NOMO-1 treated with DMSO at 0.1 percent for 48 hours (cell line): Measurements from ENCODE around the gene OSTN.
A peak's percentile ranks its signal among the peaks of the same experiment; 100 is the strongest.
"Not testable (repeated sequence)": the region's sequence is repeated elsewhere in the genome, so short reads cannot be mapped to it uniquely, and the experiment has no call there.

Experiments used
- DNase-seq: peaks from one replicate; lab custom pipeline; 2025; ENCODE audit not compliant: unreplicated experiment; lab: John Stamatoyannopoulos, UW

OSTN gene

DNA sequence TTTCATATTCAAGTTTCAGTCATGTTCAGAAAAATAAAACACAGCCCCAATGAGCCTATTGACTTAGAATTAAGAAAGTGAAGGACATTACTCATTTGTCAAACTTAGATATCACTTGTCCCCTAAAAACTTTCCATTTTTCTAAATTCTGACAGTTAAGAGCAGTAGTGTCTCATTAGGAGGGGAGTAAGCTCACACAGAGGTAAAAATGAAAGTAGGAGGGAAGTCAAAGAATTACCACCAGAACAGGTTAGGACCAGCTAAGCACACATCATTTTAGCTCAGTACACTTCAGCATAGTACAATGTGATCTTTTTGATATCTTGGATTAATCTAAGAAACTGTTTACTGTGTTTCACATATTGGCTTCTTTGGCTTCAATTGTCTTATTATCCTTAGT is 64.3 kb downstream of the OSTN start:
- no peak for DNase-seq

DNA sequence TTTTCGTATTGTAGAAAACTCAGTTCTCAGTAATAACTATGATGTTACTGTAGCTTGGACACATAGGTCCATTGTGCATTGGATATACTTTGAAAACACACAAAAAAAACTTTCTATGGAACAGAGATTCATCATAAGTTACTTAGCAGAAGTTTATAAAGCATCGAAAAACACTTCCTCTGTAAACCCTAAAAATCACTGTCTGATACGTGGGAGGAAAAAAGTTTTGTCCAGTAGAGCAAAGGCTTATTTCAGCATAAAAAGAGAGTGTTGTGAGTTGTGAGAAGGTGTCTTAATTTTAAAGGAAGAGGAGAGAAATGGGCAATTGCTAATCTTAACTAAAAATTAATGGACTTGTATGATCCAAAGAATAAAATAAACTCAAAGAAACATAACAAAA is 64.8 kb downstream of the OSTN start:
- DNase-seq = no peak

DNA sequence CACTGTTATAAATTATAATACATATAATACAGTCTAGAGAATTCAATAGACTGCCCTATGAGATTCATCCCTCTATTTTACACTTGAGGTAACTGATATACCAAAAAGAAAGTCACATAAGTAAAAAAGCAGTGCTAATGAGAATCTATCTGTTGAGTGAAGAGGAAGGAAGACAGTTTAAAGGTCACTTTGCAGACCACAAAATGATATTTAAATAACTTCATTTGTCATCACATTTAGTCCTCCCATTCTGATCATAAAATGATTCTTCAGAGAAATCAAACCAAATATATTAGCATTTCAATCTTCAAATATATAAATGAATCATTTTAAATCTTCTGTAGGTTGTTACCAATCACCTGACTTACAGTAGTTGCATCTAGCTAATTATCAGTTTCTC is 69.7 kb downstream of the OSTN start:
- peak; percentile 68 for DNase-seq

DNA sequence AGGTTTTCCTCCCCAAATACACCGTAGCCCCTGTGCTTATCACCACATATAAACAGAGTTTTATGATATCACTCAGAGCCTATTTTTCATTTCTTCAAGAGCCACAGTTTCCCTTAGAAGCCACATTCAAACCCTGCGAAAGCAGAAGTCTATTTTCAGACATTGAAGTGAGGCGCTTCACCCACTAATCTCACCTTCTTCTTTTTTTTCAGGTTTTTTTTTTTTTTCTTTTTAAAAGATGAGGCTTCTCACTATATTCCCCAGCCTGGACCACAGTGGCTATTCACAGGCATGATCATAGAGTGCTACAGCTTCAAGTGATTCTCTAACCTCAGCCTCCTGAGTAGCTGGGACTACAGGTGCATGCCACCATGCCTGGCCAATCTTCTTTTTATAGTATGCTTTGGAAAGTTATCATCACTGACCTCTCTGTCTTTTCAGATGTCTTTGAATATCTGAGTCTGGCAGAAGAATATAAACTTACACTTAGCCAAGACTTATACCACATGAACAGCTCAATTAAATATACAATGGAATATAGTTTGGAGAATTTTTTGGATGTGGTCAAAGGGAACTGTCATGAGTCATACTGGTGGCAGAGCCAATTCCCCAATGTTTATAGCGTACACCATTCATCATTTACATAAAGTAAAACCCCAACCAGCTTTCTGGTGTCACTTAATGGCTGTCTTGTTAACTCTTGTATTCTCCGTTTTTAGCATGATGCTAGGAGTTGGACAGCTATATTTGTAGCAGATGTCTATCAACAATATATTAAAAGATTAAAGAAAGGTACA is 70.4 kb downstream of the OSTN start:
- peak; percentile 45 for DNase-seq

- not testable (repeated sequence) for DNase-seq
These were observed 76.2 kb downstream of the OSTN start for GRCh38 chr3:191275244-191275643.

GRCh38 chr3:191275751-191276150 is 76.7 kb downstream of the OSTN start:
- DNase-seq = no peak

DNA sequence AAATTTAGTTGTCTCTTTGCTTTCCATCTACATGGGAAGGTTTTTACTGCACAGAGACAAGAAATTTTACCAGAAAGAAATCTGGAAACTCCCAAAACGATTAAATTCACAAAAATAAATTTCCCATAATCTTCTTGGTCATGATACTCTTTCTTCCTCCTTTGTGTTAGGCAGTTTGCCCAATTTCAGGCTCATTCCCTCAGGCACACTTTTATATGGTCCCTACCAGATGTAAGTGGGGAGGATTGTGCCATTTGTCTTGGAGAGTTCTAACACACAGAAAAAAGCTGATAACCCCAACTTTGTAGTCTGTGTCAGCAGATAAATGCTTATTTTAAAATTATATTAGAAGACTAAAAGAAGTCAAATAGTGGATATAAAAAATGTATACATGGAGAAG is 81.1 kb downstream of the OSTN start:
- DNase-seq = no peak

GRCh38 chr3:191280882-191281281 is 81.8 kb downstream of the OSTN start:
- no peak for DNase-seq

GRCh38 chr3:191282251-191283185 is 83.5 kb downstream of the OSTN start:
- no peak for DNase-seq

GRCh38 chr3:191283400-191283799 is 84.4 kb downstream of the OSTN start:
- DNase-seq = no peak

DNA sequence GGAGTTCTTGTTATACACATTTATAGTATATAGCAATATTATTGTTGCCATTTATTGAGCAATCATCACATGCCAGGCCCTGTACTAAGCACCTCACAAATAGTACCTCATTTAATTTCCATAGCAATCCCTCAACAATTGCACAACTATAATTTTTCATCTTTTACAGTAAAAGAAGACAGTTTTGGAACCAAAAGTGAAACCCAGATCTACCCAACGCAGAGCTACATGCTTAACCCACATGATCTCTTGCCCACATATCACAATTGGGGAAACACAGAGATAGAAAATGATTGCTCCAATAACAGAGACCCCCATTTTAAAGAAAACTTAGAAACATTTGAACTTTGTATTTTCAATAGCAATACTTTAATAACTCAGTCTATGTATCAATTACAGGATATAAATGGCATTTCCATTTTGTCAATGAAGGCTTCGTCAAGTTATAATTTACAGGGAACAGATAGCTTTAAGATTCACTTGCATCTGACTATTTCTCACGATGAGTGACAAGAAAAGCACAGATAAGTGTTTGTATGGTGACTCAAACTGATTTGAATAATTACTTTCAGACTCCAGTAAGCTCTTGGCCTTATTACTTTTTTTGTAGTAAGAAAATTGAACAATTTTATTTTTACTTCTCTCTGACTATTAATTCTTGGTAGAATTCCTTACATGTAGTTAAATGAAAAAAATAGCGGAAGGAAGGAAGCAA is 91.4 kb downstream of the OSTN start:
- peak; percentile 87 for DNase-seq

DNA sequence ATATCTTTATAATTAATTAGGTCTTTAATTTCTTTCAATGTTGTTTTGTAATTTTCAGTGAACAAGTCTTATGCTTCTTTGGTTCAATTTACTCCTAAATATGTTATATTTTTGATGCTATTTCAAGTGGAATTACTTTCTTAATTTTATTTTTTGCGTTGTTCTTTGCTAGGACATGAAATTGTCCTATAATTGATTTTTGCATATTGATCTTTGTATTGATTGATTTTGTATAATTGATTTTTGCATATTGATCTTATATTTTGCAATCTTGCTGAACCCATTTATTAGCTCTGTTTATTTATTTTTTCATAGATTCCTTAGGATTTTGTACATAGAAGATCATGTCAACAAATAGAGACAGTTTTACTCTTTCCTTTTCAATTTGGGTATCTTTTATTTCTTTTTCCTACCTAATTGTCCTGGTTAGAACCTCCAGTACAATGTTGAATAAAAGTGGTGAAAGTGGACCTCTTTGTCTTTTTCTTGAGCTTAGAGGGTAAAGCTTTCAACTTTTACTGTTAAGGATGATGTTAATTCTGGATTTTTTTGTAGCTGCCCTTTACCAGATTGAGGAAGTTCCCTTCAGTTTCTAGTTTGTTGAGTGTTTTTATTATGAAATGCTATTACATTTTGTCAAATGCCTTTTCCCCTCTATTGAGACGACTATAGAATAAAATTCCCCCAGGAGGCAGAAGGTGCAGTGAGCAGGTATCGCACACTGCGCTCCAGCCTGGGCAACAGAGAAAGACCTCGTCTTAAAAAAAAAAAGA is 93.4 kb downstream of the OSTN start:
- DNase-seq = peak; percentile 67

DNA sequence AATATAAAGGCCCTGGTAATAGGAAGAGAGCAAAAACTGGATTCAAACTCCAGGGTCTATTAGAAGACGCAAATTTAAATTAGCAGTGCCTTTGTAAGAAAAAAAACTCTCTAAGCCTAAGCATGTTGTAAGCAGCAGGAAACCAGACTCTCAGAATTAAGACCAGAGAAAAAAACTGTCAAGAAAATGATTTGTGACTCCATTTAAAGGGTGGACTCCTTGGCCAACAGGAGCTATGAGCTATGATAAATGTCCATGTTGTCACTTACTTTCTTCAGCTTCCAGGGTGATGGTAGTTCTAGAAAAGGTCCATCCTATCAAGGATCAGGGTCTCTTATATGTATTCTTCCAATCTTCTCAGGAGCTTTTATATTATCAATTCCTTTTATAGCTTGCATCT is 95.2 kb downstream of the OSTN start:
- DNase-seq = peak; percentile 24

- DNase-seq = peak; percentile 94
These were observed 97.0 kb downstream of the OSTN start for GRCh38 chr3:191296041-191296541.

DNA sequence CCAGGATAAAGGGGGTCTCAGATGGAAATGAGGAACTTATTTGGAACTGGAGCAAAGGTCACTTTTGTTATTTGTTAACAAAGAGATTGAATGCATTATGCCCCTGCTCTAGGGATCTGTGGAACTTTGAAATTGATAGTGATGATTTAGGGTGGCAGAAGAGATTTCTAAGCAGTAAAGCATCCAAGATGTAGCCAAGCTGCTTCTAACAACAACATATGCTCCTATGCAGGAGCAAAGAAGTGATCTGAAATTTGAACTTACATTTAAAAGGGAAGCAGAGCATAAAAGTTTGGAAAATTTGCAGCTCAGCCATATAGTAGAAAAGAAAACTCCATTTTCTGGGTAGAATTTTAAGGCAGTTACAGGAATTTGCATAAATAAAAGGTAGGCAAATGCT is 99.8 kb downstream of the OSTN start:
- no peak for DNase-seq

- DNase-seq = no peak
These were observed 101.4 kb downstream of the OSTN start for GRCh38 chr3:191300422-191300821.

DNA sequence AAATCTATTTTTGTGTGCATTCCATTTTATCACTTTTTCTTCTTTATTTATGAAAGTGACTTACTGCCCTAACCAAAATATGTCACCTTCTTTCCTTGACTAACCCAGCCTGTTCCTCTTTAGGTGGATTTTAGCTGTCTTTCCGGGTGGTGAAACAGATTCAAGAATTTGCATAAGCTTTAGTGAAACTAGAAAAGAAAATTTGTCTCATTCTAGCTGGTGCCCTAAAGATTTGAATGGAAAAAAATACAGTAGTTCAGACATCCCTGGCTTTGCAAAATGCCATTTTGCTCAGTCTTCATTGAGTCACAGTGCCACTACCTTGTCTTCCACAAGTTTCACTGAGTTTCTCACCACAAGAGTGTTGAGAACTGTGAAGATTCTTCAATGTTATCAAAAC is 102.0 kb downstream of the OSTN start:
- DNase-seq = peak; percentile 81

DNA sequence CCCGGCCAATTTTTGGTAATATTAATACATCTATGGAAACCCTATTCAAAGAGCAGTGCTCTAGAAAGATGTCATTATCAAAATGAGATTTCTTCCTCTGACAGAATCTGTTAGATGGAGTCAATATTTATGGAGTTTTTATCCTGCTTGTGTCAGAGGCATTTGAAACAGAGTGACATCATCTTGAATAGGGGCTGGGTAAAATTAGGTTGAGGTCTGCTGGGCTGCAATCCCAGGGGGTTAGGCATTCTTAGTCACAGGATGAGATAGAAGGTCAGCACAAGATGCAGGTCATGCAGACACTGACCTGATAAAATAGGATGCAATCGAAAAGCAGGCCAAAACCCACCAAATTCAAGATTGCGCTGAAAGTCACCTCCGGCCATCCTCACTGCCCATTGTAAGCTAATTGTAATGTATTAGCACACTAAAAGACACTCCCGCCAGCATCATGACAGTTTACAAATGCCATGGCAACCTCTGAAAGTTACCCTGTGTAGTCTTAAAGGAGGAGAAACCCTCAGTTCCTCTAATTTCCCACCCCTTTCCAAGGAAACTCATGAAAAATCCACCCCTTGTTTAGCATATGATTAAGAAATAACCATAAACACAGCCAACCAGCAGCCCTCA is 102.9 kb downstream of the OSTN start:
- no peak for DNase-seq

DNA sequence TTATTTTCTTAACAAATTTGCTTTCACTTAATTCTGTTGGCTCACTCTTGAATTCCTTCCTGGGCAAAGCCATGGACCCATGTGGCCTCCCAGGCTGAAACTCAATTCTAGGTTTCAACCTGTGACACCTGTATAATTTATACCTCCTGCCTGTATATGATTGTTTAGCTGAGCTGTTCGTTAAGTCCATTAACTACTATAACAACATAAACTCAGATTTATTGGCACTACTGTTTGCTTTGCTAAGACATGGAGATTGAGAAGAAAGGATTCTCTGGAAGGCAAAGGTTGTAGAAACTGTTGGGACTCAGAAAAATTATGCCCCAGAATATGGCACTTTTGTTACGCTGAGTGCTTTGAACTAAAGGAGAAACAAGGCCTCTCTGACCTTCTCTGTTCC is 103.4 kb downstream of the OSTN start:
- no peak for DNase-seq

GRCh38 chr3:191303596-191303995 is 104.6 kb downstream of the OSTN start:
- peak; percentile 28 for DNase-seq
